K562 (cell line): ENCODE data around the gene SOCS7. TPM values are rescaled to one million over a fixed set of nuclear protein-coding genes. Genes with fewer than 3 reads are reported as not detected.

Experiments used
- ARID1B ChIP-seq: fragments of 450-650 bp; IDR thresholded peaks from 2 replicates; pipeline ENCODE4 v1.6.1; 2016; ENCODE audit warnings: antibody characterized with exemption, mild to moderate bottlenecking, inconsistent platforms
- BHLHE40 ChIP-seq: IDR thresholded peaks from 2 replicates; pipeline ENCODE4 v1.6.1; 2011; ENCODE audit warnings: low read length, improper control_type of control experiment
- CBFA2T3 ChIP-seq: fragments of 450-650 bp; IDR thresholded peaks from 2 replicates; pipeline ENCODE4 v1.6.1; 2017
- E2F8 ChIP-seq: fragments of 450-650 bp; IDR thresholded peaks from 2 replicates; pipeline ENCODE4 v1.7.1; 2018; ENCODE audit warnings: mild to moderate bottlenecking, low read depth; ENCODE audit not compliant: partially characterized antibody
- ILK ChIP-seq: fragments of 450-650 bp; IDR thresholded peaks from 2 replicates; pipeline ENCODE4 v1.6.1; 2016; ENCODE audit warnings: missing genetic modification characterization, low read depth, mild to moderate bottlenecking, missing compliant biosample characterization, moderate library complexity, borderline replicate concordance
- LEF1 ChIP-seq: fragments of 450-650 bp; IDR thresholded peaks from 2 replicates; pipeline ENCODE4 v1.6.1; 2016; ENCODE audit warnings: mild to moderate bottlenecking
- MEIS2 ChIP-seq: fragments of 450-650 bp; IDR thresholded peaks from 2 replicates; pipeline ENCODE4 v1.6.1; 2014; ENCODE audit warnings: mild to moderate bottlenecking; ENCODE audit not compliant: partially characterized antibody
- NFE2 ChIP-seq: IDR thresholded peaks from 2 replicates; pipeline ENCODE4 v1.6.1; 2014; ENCODE audit warnings: antibody characterized with exemption, low read depth
- RUNX1 ChIP-seq: sonication (generic); IDR thresholded peaks from 2 replicates; pipeline ENCODE4 v1.6.1; 2016; ENCODE audit warnings: antibody characterized with exemption, low read depth
- SMARCA4 ChIP-seq: fragments of 450-650 bp; IDR thresholded peaks from 2 replicates; pipeline ENCODE4 v1.6.1; 2016
- SOX6 ChIP-seq: fragments of 450-650 bp; IDR thresholded peaks from 2 replicates; pipeline ENCODE4 v1.6.1; 2014; ENCODE audit warnings: mild to moderate bottlenecking
- SRF ChIP-seq, 2 experiments: fragments of 250-450, 450-650 bp in 1 of 2; sonication (Bioruptor Pico) in 1 of 2; sonication (generic) in 1 of 2; formaldehyde crosslinking; IDR thresholded peaks; 2 replicates each; pipeline versions ENCODE4 v1.5.0 to v1.5.1; 2020 to 2022; ENCODE audit warnings: mild to moderate bottlenecking in 1 of 2, missing genetic modification reagents in 1 of 2
- TAL1 ChIP-seq: fragments of 450-650 bp; IDR thresholded peaks from 2 replicates; pipeline ENCODE4 v1.6.1; 2016; ENCODE audit warnings: mild to moderate bottlenecking
- ZNF175 ChIP-seq: fragments of 200-800 bp; sonication (Bioruptor generic); IDR thresholded peaks from 2 replicates; pipeline ENCODE4 v1.6.1; 2016; ENCODE audit warnings: low read depth, mild to moderate bottlenecking, missing genetic modification characterization, missing compliant biosample characterization
- ZNF184 ChIP-seq: sonication (generic); formaldehyde crosslinking; IDR thresholded peaks from 2 replicates; pipeline ENCODE4 v1.5.0; 2020; ENCODE audit warnings: missing genetic modification reagents
- ZNF407 ChIP-seq: fragments of 450-650 bp; IDR thresholded peaks from 2 replicates; pipeline ENCODE4 v1.6.1; 2016; ENCODE audit warnings: low read depth
- ZNF444 ChIP-seq: fragments of 250-450 bp; sonication (Bioruptor Pico); IDR thresholded peaks from 2 replicates; pipeline ENCODE4 v1.4.0; 2020; ENCODE audit warnings: mild to moderate bottlenecking, moderate library complexity
- ZNF589 ChIP-seq: fragments of 200-800 bp; sonication (Bioruptor generic); IDR thresholded peaks from 2 replicates; pipeline ENCODE4 v1.6.1; 2016; ENCODE audit warnings: low read depth, missing genetic modification characterization, missing compliant biosample characterization
- ZNF696 ChIP-seq: fragments of 250-450 bp; sonication (Bioruptor Pico); conservative IDR thresholded peaks from 2 replicates; pipeline ENCODE4 v1.4.0; 2020; ENCODE audit warnings: mild to moderate bottlenecking, moderate library complexity
- ZNF77 ChIP-seq: fragments of 250-450 bp; sonication (Bioruptor Pico); IDR thresholded peaks from 2 replicates; pipeline ENCODE4 v1.5.0; 2020
- polyA plus RNA-seq, 8 experiments: library from polyadenylated mRNA; depleted of rRNA in 4 of 8; stranded (reverse) in 5 of 8; unstranded in 3 of 8; fragments of >200 nt; fragmentation: Nextera tagmentation in 2 of 8; fragmentation: Illumina TruSeq in 1 of 8; extraction: Ambion mirVana in 2 of 8; extraction: Trizol in 1 of 8; gene quantifications; 2 replicates each; pipeline versions ENCODE4 v1.2.1 to v1.2.3, GENCODE V29; 2011 to 2014; ENCODE audit warnings: inconsistent platforms in 1 of 8, missing spikeins in 1 of 8
- total RNA-seq, 7 experiments: library from RNA; depleted of rRNA in 6 of 7; stranded (reverse); fragments of >200 nt in 6 of 7; fragmentation: Illumina TruSeq in 2 of 7; extraction: Trizol in 2 of 7; gene quantifications; 2 replicates each; pipeline versions ENCODE4 v1.2.1 to v1.2.3, GENCODE V29; 2011 to 2021; ENCODE audit warnings: low replicate concordance in 1 of 7

Gene SOCS7
- total and polyA plus RNA-seq, 9 of the 15 experiments (the other 6 are each of a cell fraction or from before 2014, with no cell fraction given), result 0.94 to 14.5 (median 8.2) TPM

GRCh38 chr17:38417210-38417951 is 65.7 kb downstream of the SOCS7 start (continued):
- no peak for TF ChIP-seq ZNF77 (CRISPR knock-in tag)
- TF ChIP-seq LEF1, result peak; percentile 49; the same call in 1 of the 2 replicates
- no peak for TF ChIP-seq E2F8
- no peak for TF ChIP-seq ZNF444 (CRISPR knock-in tag)
- no peak for TF ChIP-seq ILK (tag)
- peak; percentile 82 for TF ChIP-seq CBFA2T3
- peak; percentile 62 for TF ChIP-seq ZNF175
- no peak for TF ChIP-seq ZNF407
- no peak for TF ChIP-seq ZNF696 (CRISPR knock-in tag)
- 0 out of 2 replicates have a peak, but pooled peaks have one; percentile 28 for TF ChIP-seq ZNF589
- TF ChIP-seq SRF (CRISPR knock-in tag; IDR thresholded peaks at IDR 0.05), result peak in 1 of 2 experiments; percentile 48; a peak in 1 of 4 replicates
- TF ChIP-seq RUNX1, result no peak
- TF ChIP-seq SMARCA4, result peak; percentile 69
- peak; percentile 86 for TF ChIP-seq TAL1
- TF ChIP-seq ARID1B, result peak; percentile 91
- peak; percentile 74; the same call in 1 of the 2 replicates for TF ChIP-seq SOX6
- TF ChIP-seq MEIS2, result peak; percentile 52
- no peak for TF ChIP-seq ZNF184 (CRISPR knock-in tag)
- peak; percentile 20; the same call in 1 of the 2 replicates for TF ChIP-seq BHLHE40
- peak; percentile 45; the same call in 1 of the 2 replicates for TF ChIP-seq NFE2
